Measurements from ENCODE around the gene TDP1.

TDP1 gene

DNA sequence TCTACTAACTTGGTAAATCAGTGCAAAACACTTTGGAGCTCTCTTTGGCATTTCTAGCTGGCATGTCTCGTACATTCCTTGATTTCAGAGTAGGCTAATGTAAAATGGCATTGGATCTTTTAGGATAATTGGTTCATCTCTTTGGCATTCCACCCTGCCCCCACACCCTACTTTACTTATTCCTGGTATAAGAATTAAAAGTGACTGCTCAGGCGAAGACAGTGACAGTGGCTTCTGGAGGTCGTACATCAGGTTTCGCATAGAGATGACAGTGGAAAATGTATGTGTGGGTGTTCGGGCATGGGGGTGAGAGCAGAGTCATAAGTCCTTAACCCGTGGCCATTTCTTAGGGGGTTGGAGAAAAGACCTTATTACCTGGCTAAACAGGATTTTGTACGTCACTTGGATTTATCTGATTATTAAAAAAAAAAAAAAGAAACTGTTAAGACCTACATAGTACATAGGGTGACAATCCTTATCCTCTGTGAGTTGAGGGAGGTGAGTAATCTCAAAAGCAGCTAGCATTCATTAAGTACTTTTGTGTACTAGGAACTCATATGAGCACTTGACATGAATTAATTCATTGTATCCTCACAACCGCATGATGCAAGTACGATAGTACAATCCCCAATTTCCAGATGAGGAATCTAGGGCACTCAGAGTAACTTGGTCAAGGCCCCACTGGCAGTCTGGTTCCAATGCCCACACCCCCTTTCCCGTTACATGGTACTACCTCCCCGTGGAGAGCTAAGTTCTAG lies 83.7 kb downstream of the TDP1 start:
- FAIRE-seq = no peak
- no peak for DNase-seq (ENCODE audit: insufficient read length, low spot score)

DNA sequence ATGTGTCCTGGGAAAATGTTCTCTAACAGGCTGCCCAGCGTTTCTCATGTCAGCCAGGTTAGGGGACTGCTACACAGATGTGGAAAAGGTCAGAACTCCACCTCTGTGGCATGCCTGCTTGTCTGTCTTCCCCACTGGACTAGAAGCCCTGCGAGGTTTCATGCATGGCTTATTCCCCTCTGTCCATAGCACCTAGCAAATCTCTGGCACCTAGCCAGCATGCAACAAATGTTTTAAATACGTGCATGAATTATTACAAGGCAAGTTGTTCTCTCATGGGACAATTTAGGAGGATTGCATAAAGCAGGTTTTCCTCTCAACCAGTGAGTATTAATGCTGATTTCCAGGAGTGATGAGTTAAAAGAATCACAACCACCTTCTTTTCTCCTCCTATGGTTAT lies 84.7 kb downstream of the TDP1 start:
- DNase-seq (ENCODE audit: insufficient read length, low spot score) (no peak), FAIRE-seq (no peak)

DNA sequence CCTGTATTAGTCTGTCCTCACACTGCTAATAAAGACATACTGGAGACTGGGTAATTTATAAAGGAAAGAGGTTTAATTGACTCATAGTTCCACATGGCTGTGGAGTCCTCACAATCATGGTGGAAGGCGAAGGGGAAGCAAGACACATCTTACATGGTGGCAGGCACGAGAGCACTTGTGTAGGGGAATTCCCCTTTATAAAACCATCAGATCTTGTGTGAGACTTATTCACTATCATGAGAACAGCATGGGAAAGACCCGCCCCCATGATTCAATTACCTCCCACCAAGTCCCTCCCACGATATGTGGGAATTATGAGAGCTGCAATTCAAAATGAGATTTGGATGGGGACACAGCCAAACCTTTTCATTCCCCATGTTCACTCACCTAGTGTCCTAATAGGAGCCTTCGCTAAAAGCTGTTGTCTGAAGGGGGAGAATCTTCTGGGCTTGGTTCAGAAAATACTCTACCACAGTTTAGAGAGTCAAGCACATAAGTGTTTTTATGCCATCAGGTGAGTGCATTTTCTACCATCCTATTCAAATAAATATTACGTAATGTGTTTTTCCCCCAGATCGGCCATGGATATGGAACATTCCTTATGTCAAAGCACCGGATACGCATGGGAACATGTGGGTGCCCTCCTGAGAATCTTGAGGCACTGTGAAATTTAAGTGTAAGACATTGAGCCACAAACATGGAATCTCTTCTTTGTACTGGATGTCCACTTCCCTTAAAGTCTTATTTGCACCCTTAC lies 86.9 kb downstream of the TDP1 start:
- DNase-seq (ENCODE audit: insufficient read length, low spot score) (no peak), FAIRE-seq (no peak)

DNA sequence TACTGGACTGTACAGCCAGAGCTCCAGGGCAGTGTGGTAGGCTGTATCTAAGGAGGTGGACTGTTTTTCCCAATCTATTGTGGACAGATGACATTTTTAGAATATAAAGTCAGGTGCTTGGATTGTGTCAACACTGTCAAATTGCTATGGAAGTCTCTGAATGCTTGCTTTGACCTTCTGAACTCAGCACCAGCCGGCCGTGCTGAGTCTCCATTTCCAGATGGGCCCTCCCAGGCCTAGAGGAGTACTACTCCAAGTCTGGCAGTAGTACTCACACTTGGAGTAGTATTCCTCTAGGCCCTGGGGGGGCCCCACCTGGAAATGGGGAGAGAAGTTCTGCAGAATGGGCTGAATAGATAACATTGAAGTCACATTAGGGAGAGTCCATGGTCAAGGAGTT lies 89.9 kb downstream of the TDP1 start:
- DNase-seq (ENCODE audit: insufficient read length, low spot score) (no peak), FAIRE-seq (no peak)

DNA sequence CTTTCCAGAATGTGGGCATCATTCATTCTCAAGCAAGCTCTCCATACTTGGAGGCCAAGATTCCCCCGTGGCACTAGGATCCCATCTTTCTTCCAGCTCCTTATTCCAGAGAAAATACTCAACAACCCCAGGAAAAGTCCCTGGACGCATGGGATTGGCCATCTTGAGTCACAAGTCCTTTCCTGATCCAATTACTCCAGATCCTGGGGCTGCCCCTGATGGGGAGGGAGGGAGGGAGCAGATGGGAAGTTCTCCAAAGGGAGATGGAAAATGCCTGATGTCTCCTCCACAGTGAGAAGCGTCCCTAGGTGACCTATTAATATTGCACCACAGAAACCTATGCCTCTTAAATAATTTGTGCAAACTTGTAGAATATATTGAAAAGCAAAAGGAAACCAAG lies 93.7 kb downstream of the TDP1 start:
- FAIRE-seq (no peak), DNase-seq (ENCODE audit: insufficient read length, low spot score) (no peak)

DNA sequence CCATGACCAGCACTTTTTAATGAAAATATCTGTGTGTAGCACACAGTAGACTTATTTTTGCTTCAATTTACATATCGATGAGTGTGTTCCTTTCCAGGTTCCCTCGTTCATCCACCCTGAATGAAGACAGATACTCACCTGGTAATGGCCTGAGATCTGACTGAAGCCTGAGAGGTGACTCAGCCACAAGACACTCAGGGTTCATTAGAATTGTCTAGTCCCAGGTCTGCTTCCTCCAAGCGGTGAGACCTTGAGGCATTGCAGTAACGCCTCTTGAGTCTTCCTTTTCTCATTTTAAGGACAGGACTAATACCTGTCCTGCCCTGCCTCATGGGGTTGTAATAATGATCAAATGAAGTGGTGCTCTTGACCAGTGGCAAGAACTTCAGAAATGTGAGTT lies 94.5 kb downstream of the TDP1 start:
- no peak for DNase-seq (ENCODE audit: insufficient read length, low spot score)
- FAIRE-seq = no peak

DNA sequence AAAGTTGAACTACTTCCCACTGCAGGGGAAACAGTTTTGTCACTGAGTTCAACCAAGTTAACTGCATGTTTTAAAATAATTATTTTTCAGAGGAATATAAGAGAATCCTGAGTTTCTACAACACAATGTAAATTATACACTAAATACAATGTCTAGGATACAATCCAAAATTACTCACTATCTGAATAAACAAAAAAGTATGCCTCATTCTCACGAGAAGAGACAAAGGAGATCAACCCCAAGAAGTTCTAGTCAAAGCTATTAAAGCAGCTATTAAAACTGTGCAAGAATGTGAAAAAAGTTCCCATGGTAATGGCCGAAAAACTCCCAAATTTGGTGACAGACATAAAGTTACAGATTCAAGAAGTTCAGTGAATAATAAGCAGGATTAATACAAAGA lies 97.3 kb downstream of the TDP1 start:
- DNase-seq (ENCODE audit: insufficient read length, low spot score) (no peak), FAIRE-seq (no peak)

DNA sequence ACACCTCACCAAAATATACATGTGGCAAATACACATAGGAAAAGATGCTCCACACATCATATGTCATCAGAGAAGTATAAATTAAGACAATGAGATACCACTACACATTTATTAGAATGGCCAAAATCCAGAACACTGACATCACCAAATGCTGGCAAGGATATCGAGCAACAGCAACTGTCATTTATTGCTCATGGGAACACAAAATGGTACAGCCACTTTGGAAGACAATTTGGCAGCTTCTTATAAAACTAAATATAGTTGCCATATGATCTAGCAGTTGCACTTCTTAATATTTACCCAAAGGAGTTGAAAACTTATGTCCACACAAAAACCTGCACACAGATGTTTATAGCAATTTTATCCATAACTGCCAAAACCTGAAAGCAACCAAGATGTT lies 99.1 kb downstream of the TDP1 start:
- FAIRE-seq = no peak
- DNase-seq (ENCODE audit: insufficient read length, low spot score) = no peak

DNA sequence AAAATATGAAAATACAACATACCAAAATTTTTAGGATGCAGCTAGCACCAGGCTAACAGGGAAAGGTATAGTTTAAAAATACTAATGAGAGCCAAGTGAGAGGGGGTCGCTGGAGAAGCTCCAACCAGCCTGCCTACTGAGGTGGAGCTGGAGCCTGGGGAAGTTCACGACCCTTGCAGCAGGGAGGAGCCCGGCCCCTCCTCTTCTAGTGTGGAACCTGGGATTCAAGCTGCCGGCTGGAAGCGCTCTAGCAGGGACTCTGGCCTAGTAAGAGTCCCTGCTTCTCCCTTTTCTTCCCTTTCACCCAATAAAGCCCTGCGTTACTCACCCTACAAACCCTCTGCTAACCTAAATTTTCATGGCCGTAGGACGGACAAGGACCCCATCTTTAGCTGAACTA lies 101.1 kb downstream of the TDP1 start:
- FAIRE-seq = no peak
- no peak for DNase-seq (ENCODE audit: insufficient read length, low spot score)

DNA sequence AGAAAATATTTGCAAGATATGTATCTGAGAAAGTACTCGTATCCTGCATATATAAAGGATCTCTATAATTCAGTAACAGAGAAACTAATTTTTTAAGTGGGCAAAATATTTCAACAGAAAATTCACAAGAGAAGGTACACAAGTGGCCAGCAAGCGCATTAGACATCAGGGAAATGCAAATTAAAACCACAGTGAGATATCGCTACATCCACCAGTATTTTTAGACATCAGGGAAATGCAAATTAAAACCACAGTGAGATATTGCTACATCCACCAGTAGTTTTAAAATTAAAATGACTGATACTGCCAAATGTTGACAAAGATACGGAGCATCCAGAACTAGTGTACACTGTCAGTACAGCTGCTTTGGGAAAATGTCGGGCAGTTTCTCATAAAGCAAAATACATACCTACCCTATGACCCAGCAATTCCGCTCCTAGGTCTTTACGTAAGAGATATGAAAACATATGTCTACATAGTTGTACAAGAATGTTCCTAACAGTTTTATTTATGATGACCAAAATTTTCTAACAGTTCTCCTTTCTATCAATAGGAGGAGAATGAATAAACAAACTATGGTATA lies 103.2 kb downstream of the TDP1 start:
- DNase-seq (ENCODE audit: insufficient read length, low spot score) (no peak), FAIRE-seq (no peak)

DNA sequence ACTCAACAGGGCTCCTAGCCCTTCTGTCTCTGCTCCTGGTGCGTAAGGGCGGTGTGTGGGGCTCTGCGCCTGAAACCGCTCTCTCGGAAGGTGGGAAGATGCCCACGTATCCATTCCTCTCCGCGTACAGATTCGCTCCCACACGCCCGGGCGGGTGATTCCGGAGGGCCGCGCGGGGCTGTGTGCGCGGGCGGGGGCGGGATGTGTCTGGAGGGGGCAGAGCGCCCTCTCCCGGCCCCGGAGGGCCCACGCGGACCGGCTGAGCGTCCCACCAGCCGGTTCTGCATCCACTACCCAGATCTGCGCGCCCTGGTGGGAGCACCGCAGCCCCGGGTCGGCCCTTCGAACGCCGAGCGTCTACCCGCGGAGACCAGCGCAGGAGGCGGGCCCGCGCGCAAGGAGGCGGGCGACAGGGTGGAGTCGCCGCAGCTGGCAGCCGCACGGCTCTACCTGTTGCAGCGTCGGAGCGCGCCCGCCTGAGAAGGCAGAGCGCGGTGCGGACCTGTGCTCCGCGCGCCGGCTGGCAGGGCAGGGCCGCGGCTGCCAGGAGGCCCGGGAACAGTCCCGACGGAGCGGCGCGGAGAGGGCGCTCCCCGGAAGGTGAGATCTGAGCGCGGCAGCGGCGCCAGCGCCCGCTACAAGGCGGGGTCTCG lies 104.7 kb downstream of the TDP1 start:
- peak; percentile 43 for DNase-seq (ENCODE audit: insufficient read length, low spot score)
- peak; percentile 40 for FAIRE-seq

DNA sequence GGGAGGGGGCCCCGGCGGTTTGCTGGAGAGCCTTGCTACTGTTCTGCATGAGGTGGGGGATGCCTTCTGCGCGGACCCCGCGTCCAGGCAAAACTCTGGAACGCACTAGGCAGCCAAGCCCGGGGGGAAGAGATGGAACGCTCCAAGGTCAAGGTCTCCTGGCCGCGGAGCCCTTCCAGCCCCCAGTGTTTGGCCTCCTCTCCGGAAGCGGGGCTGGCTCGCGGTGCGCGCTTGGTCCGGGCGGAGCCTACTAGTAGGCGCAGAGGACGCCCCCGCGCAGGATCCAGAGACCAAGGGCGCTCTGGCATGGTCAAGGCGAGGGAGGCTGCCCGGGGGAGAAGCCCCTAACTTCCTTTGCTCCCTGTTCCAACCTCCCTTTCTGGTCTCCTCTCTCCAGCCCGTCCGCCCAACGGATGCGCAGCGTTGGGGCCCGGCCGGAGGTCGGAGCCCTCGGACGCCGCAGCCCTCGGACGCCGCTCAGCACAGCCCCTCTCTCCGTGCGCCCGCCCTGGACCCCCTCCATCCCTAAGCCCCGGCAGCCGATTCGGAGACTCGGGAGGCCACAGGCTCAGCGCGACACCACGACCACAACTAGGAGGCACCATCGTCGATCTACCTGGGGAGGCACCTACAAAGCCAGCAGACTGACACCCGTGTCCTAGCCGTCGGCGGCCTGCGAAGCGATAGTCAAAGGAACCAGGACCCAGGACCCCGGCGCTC lies 105.4 kb downstream of the TDP1 start:
- FAIRE-seq (no peak), DNase-seq (ENCODE audit: insufficient read length, low spot score) (no peak)

DNA sequence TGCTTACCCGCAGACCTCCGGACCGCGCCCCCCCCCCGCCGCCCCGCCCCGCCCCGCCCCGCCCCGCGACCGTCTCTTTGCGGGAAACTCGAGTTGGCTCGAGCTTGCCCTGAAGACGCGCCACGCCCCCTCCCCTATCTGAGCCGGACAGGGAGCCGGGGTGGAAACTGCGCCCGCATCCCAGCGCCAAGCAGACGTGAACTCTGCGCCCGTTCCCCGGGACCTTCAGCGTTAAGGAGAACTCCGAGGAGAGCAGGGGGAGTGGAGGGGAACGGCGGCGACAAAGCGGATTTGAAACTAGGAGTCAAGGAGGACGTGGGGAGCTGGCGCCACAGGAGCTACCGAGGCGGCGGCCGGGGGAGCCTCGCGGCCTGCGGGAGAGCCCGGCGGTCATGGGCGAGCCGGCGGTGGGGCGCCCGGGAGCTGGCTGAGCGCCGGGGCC lies 106.0 kb downstream of the TDP1 start, which contains the start of gene KCNK13:
TSS of gene KCNK13 (plus strand) at position 310 of the 442 bp plus-strand sequence. CDS start 212 bp downstream, outside the sequence.
- FAIRE-seq (no peak), DNase-seq (ENCODE audit: insufficient read length, low spot score) (no peak)

DNA sequence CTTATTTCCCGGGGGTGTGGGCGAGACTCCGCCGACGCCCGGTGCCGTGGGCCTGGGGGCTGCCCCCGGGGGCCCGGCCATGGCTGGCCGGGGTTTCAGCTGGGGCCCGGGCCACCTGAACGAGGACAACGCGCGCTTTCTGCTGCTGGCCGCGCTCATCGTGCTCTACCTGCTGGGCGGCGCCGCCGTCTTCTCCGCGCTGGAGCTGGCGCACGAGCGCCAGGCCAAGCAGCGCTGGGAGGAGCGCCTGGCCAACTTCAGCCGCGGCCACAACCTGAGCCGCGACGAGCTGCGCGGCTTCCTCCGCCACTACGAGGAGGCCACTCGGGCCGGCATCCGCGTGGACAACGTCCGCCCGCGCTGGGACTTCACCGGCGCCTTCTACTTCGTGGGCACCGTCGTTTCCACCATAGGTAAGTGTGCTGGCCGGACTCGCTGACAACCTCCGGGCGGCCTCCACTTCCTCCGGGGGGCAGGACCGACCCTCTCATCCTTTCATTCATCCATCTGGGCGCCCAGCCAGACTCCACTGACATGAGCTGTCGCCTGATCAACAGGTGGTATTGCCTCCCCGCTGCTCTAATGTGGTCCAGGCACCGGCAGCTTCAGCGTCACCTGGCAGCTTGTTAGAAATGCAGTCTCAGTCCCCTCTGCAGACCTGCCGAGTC lies 106.5 kb downstream of the TDP1 start:
- no peak for FAIRE-seq
- DNase-seq (ENCODE audit: insufficient read length, low spot score) = no peak

DNA sequence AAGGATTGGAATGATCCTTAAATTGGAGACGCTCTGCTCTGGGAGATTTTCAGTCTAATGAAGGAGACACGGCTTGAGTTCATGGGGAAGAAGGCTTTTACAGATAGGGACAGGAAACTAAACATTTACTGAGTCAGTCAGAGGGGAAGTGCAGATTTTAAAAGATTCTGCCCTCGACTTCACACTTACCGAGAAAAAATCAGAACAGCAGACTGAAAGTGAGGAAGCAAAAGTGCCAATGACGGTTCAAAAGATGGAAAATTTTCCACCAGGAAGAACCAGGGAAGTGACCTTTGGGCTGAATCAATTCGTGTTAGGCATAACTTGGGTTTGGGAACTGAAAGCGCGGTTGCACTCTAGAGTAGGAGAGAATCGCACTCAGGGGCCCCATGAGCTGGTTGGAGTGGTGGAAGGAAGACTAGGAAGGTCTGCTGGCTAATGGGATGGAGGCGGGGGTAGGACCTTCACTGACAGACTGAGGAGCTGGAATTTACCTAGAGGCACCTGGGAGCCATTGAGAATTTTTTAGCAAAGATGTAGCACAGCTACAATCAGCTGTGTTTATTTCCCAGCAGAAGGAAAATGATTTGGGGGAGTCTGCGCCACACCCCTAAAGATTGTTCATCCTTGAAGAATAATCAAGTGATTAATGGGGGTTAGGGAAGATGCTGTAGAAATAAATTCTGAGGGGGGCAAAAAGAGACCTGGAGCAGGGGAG lies 107.3 kb downstream of the TDP1 start:
- no peak for FAIRE-seq

DNA sequence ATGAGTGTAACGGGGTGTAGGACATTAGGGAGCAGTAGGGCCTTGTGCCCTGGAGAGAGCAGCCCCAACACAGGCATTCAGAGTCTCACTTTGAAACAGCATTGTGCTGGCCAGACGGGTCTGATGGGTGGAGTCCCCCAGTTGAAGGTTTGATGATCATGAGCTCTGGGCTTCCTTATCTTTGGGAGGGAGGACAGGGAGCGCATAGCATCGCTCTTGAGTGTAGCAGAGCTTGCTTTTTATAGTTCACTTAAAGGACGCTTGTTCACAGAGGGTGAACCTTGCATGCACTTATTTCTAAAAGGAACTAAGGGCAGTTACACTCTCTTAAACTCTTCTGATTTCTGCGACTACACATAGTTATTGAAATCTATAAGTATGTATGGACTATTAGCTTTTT lies 116.6 kb downstream of the TDP1 start:
- FAIRE-seq = no peak

More for the DNA sequence above, 107.3 kb downstream of the TDP1 start:
- DNase-seq (ENCODE audit: insufficient read length, low spot score) = no peak

DNA sequence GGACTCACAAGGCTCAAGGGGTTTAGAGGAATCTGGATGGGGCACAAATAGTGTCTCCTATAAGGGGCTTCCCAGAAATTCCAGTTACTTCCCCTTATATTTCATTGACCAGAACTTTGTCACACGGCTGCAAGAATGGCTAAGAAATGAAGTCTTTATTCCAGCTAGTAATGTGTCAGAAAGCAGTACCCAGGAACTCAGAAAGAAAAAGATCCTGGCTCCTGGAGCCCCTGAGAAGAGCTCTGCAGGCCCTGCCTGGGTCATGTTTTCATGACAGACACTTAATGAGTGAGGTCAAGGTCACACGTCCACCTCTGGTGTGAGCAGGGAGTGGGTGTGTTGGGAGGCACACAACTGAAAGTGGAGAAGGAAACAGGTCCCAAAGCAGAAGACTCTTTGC lies 123.8 kb downstream of the TDP1 start:
- FAIRE-seq = no peak
- no peak for DNase-seq (ENCODE audit: insufficient read length, low spot score)

More for the DNA sequence above, 116.6 kb downstream of the TDP1 start:
- DNase-seq (ENCODE audit: insufficient read length, low spot score) = no peak

DNA sequence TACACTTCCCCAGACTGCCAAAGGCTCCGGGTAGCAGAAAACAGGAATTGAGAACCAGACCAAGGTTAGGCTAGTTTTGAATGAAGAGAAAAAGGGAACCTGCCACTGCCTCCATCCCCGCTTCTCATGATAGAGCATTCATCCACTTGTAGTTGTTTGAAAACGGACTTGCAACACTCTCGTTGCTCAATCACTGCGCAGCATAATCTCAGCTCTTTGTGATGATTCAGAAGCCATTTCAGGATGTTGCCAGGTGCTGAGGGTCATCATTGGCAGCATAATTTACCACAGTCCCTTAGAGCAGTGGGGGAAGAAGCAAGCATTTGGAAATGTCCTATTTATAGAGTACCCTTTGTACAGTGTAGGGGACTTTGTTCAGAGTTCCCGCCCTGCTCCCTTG lies 131.7 kb downstream of the TDP1 start:
- no peak for DNase-seq (ENCODE audit: insufficient read length, low spot score)
- no peak for FAIRE-seq

DNA sequence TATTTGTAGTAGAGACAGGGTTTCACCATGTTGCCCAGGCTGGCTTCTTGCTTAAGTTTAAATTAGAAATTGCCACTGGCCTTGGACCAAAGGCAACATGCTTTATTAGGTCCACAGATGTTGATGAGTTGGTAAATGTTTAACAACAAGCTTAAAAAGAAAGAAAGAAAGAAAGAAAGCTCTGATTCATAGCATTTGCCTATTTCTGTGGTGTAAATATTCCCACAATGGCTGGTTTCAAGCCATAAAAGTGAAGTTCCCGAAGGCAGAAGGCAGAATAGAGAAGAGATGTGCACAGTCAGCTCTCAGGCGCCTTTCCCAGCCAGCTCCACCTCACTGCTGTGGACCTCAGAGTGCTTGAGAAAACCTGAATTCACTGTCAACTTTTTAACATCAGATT lies 132.4 kb downstream of the TDP1 start:
- DNase-seq (ENCODE audit: insufficient read length, low spot score) = no peak
- no peak for FAIRE-seq

All from HTR-8/SVneo (cell line).